ENCODE data around the gene ATRIP. TPM values are rescaled to one million over a fixed set of nuclear protein-coding genes. Genes with fewer than 3 reads are reported as not detected.

The ATRIP gene
- total and polyA plus RNA-seq, 3 experiments from 2014 or later: 13.4 to 22.8 (median 22.1) TPM

DNA sequence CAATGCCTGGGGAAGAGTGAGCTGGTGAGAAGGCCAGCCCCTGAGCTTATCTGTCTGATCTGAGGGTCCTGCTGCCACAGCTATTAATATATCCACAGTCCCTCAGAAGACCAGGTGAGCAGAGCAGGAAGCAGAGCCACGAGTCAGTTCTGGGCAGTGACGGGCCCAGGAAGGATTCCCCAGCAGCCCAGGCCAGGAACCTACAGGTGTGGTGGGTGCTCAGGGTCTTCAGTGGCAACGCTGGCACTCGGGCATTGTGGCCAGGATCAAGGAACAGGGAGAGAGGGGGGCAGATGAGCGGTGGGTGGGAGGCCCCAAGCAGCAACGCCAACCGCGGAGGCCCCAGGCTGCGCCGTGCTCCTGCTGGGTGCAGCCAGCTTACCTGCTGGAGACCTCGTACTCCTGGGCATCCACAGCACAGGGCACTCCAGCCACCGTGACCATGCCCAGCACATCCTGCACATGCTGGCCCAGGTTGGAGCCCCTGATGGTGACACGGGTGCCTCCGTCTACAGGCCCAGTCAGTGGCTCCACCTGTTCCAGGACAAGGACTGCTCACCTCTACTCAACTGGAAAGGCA is 28.9 kb upstream of the ATRIP start:
- no peak overlapping the region for H3K27ac ChIP-seq (ENCODE audit: low read depth, low read length)
- H3K9me3 Mint-ChIP-seq: no peaks in the 10 kb centered on the region
- H3K36me3 ChIP-seq (ENCODE audit: insufficient read depth, low read length): no peaks in the 10 kb centered on the region
- no peaks in the 10 kb centered on the region for H3K4me1 Mint-ChIP-seq
- no peaks in the 10 kb centered on the region for H3K27me3 ChIP-seq (ENCODE audit: insufficient read depth, low read length, poor library complexity, severe bottlenecking)
- H3K36me3 Mint-ChIP-seq: no peaks in the 10 kb centered on the region
- no peaks in the 10 kb centered on the region for H3K9me3 ChIP-seq (ENCODE audit: low read length)
- DNase-seq: no peak
- no peak overlapping the region for H3K4me3 Mint-ChIP-seq
- H3K4me1 ChIP-seq (ENCODE audit: insufficient read depth, low read length): no peaks in the 10 kb centered on the region
- CTCF ChIA-PET: interaction anchor here (0.9 kb wide), 2 partner anchors 17 to 19 kb away, joined by 3 read pairs; no protein-coding TSS in a partner anchor
- no peak overlapping the region for H3K4me3 ChIP-seq (ENCODE audit: low read length)
- H3K27ac Mint-ChIP-seq: peak overlapping the region in 1 of 8 donors; percentile 63
- no peaks in the 10 kb centered on the region for H3K27me3 Mint-ChIP-seq
- POLR2A ChIA-PET: no interaction called here

GRCh38 chr3:48418140-48418539 is 28.4 kb upstream of the ATRIP start:
- no peak overlapping the region for H3K27ac ChIP-seq (ENCODE audit: low read depth, low read length)
- POLR2A ChIA-PET: no interaction called here

DNA sequence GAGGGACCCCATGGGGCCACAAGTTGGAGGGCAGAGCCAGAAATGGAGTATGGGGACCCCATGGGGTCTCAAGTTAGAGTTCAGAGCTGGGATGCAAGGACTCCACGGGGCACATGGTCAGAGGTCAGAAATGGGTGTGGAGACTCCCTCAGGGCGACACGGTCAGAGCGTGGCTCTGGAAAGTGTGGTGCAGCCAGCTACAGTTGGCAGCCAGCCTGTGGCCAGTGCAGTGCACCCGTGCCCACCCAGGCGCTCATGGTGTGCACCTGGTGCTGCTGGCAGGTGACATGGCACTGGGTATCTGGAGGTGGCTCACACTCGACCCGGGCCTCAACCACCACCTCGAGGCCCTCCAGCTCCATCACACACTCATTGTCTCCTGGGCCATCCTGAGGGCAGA is 27.9 kb upstream of the ATRIP start:
- Histone ChIP-seq H3K4me3 (ENCODE audit: low read length) (no peak overlapping the region), H3K27ac (ENCODE audit: low read depth, low read length) (no peak overlapping the region), H3K9me3 (ENCODE audit: low read length) (no peaks in the 10 kb centered on the region), H3K4me1 (ENCODE audit: insufficient read depth, low read length) (no peaks in the 10 kb centered on the region), H3K27me3 (ENCODE audit: insufficient read depth, low read length, poor library complexity, severe bottlenecking) (no peaks in the 10 kb centered on the region), H3K36me3 (ENCODE audit: insufficient read depth, low read length) (no peaks in the 10 kb centered on the region)
- DNase-seq: no peak
- no peaks in the 10 kb centered on the region for H3K4me1 Mint-ChIP-seq
- no peaks in the 10 kb centered on the region for H3K36me3 Mint-ChIP-seq
- H3K4me3 Mint-ChIP-seq: no peak overlapping the region
- H3K27ac Mint-ChIP-seq: no peak overlapping the region
- no peaks in the 10 kb centered on the region for H3K9me3 Mint-ChIP-seq
- no peaks in the 10 kb centered on the region for H3K27me3 Mint-ChIP-seq
- POLR2A ChIA-PET: no interaction called here
- CTCF ChIA-PET: interaction anchor here (1.2 to 1.8 kb wide), 2 partner anchors 17 to 18 kb away, joined by 7 to 10 read pairs; no protein-coding TSS in a partner anchor

More at GRCh38 chr3:48418140-48418539, 28.4 kb upstream of the ATRIP start:
- Histone ChIP-seq H3K36me3 (ENCODE audit: insufficient read depth, low read length) (no peaks in the 10 kb centered on the region), H3K9me3 (ENCODE audit: low read length) (no peaks in the 10 kb centered on the region), H3K27me3 (ENCODE audit: insufficient read depth, low read length, poor library complexity, severe bottlenecking) (no peaks in the 10 kb centered on the region), H3K4me1 (ENCODE audit: insufficient read depth, low read length) (no peaks in the 10 kb centered on the region), H3K4me3 (ENCODE audit: low read length) (no peak overlapping the region)
- Mint-ChIP-seq H3K4me1 (no peaks in the 10 kb centered on the region), H3K9me3 (no peaks in the 10 kb centered on the region), H3K4me3 (no peak overlapping the region), H3K27ac (no peak overlapping the region), H3K36me3 (no peaks in the 10 kb centered on the region), H3K27me3 (no peaks in the 10 kb centered on the region)
- CTCF ChIA-PET: interaction anchor here (1.8 kb wide), 1 partner anchor 18 kb away, joined by 10 read pairs; no protein-coding TSS in a partner anchor
- no peak for DNase-seq

DNA sequence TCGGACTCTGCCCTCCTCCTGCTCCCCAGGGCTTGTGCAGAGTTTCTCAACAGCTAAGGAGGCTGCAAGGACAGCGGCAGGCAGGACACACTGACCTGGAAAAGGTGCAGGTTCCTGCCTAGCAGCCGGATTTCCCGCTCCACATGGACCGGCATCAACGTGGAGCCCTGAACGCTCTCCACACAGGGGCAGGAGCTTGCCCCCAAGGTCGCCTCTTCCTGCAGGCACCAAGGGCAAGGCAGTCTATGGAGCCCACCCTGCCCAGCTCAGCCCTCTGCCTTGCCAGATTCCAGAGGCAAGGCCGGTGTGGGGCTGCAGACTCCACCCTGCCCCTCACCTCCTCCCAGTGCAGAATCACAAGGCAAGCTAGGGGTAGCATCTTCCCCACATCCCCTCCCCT is 27.4 kb upstream of the ATRIP start:
- Mint-ChIP-seq H3K27ac (no peak overlapping the region), H3K27me3 (no peaks in the 10 kb centered on the region), H3K4me1 (no peaks in the 10 kb centered on the region), H3K36me3 (no peaks in the 10 kb centered on the region), H3K9me3 (no peaks in the 10 kb centered on the region), H3K4me3 (no peak overlapping the region)
- Histone ChIP-seq H3K27ac (ENCODE audit: low read depth, low read length) (no peak overlapping the region), H3K36me3 (ENCODE audit: insufficient read depth, low read length) (no peaks in the 10 kb centered on the region), H3K9me3 (ENCODE audit: low read length) (no peaks in the 10 kb centered on the region), H3K27me3 (ENCODE audit: insufficient read depth, low read length, poor library complexity, severe bottlenecking) (no peaks in the 10 kb centered on the region), H3K4me1 (ENCODE audit: insufficient read depth, low read length) (no peaks in the 10 kb centered on the region), H3K4me3 (ENCODE audit: low read length) (no peak overlapping the region)
- POLR2A ChIA-PET: interaction anchor here (0.6 kb wide), 1 partner anchor 267 kb away, joined by 3 read pairs; the partner anchor contains the start of gene NCKIPSD
- no peak for DNase-seq
- CTCF ChIA-PET: interaction anchor here (0.9 to 1.8 kb wide), 3 partner anchors 15 to 18 kb away, joined by 3 to 10 read pairs (median 7); no protein-coding TSS in a partner anchor

GRCh38 chr3:48419597-48419996 is 26.9 kb upstream of the ATRIP start:
- DNase-seq: no peak
- Histone ChIP-seq H3K4me1 (ENCODE audit: insufficient read depth, low read length) (no peaks in the 10 kb centered on the region), H3K36me3 (ENCODE audit: insufficient read depth, low read length) (no peaks in the 10 kb centered on the region), H3K27me3 (ENCODE audit: insufficient read depth, low read length, poor library complexity, severe bottlenecking) (no peaks in the 10 kb centered on the region), H3K27ac (ENCODE audit: low read depth, low read length) (no peak overlapping the region), H3K4me3 (ENCODE audit: low read length) (no peak overlapping the region), H3K9me3 (ENCODE audit: low read length) (no peaks in the 10 kb centered on the region)
- Mint-ChIP-seq H3K27ac (no peak overlapping the region), H3K9me3 (no peaks in the 10 kb centered on the region), H3K27me3 (no peaks in the 10 kb centered on the region), H3K4me3 (no peak overlapping the region), H3K36me3 (no peaks in the 10 kb centered on the region), H3K4me1 (no peaks in the 10 kb centered on the region)
- POLR2A ChIA-PET: interaction anchor here (0.6 kb wide), 1 partner anchor 266 kb away, joined by 3 read pairs; the partner anchor contains the start of gene NCKIPSD
- CTCF ChIA-PET: interaction anchor here (0.9 to 1.8 kb wide), 3 partner anchors 15 to 19 kb away, joined by 3 to 10 read pairs (median 7); no protein-coding TSS in a partner anchor

GRCh38 chr3:48420561-48420960 is 26.0 kb upstream of the ATRIP start:
- Mint-ChIP-seq H3K4me1 (no peaks in the 10 kb centered on the region), H3K27me3 (no peaks in the 10 kb centered on the region), H3K36me3 (no peaks in the 10 kb centered on the region), H3K4me3 (no peak overlapping the region), H3K9me3 (no peaks in the 10 kb centered on the region), H3K27ac (no peak overlapping the region)
- no peak overlapping the region for H3K4me3 ChIP-seq (ENCODE audit: low read length)
- no peak overlapping the region for H3K27ac ChIP-seq (ENCODE audit: low read depth, low read length)
- POLR2A ChIA-PET: no interaction called here
- no peaks in the 10 kb centered on the region for H3K4me1 ChIP-seq (ENCODE audit: insufficient read depth, low read length)
- no peaks in the 10 kb centered on the region for H3K9me3 ChIP-seq (ENCODE audit: low read length)
- no peaks in the 10 kb centered on the region for H3K36me3 ChIP-seq (ENCODE audit: insufficient read depth, low read length)
- CTCF ChIA-PET: interaction anchor here (1.2 kb wide), 1 partner anchor 13 kb away, joined by 4 read pairs; no protein-coding TSS in a partner anchor
- no peak for DNase-seq
- H3K27me3 ChIP-seq (ENCODE audit: insufficient read depth, low read length, poor library complexity, severe bottlenecking): no peaks in the 10 kb centered on the region

- DNase-seq: no peak
- CTCF ChIA-PET: interaction anchor here (1.8 to 2.6 kb wide), 2 partner anchors 11 to 14 kb away, joined by 6 to 24 read pairs; no protein-coding TSS in a partner anchor
- H3K9me3 Mint-ChIP-seq: no peaks in the 10 kb centered on the region
- POLR2A ChIA-PET: no interaction called here
- H3K36me3 Mint-ChIP-seq: no peaks in the 10 kb centered on the region
- H3K4me1 Mint-ChIP-seq: no peaks in the 10 kb centered on the region
- H3K27ac Mint-ChIP-seq: no peak overlapping the region
- Histone ChIP-seq H3K4me3 (ENCODE audit: low read length) (no peak overlapping the region), H3K27me3 (ENCODE audit: insufficient read depth, low read length, poor library complexity, severe bottlenecking) (no peaks in the 10 kb centered on the region), H3K36me3 (ENCODE audit: insufficient read depth, low read length) (no peaks in the 10 kb centered on the region), H3K4me1 (ENCODE audit: insufficient read depth, low read length) (no peaks in the 10 kb centered on the region), H3K27ac (ENCODE audit: low read depth, low read length) (no peak overlapping the region), H3K9me3 (ENCODE audit: low read length) (no peaks in the 10 kb centered on the region)
- H3K4me3 Mint-ChIP-seq: no peak overlapping the region
- H3K27me3 Mint-ChIP-seq: peaks cover 0 to 1% of the 10 kb centered on the region in 2 donors
Observed at GRCh38 chr3:48422272-48422671, 24.3 kb upstream of the ATRIP start.

- ChIA-PET POLR2A (no interaction called here), CTCF (interaction anchor here (1.0 to 2.6 kb wide), 3 partner anchors 10 to 22 kb away, joined by 5 to 24 read pairs (median 6); no protein-coding TSS in a partner anchor)
- Mint-ChIP-seq H3K9me3 (no peaks in the 10 kb centered on the region), H3K27ac (peak overlapping the region in 1 of 8 donors; percentile 95), H3K27me3 (peaks cover 0 to 1% of the 10 kb centered on the region in 2 donors), H3K4me3 (no peak overlapping the region), H3K4me1 (no peaks in the 10 kb centered on the region), H3K36me3 (no peaks in the 10 kb centered on the region)
- DNase-seq: no peak
- no peak overlapping the region for H3K4me3 ChIP-seq (ENCODE audit: low read length)
- no peak overlapping the region for H3K27ac ChIP-seq (ENCODE audit: low read depth, low read length)
- no peaks in the 10 kb centered on the region for H3K27me3 ChIP-seq (ENCODE audit: insufficient read depth, low read length, poor library complexity, severe bottlenecking)
- no peaks in the 10 kb centered on the region for H3K36me3 ChIP-seq (ENCODE audit: insufficient read depth, low read length)
- no peaks in the 10 kb centered on the region for H3K4me1 ChIP-seq (ENCODE audit: insufficient read depth, low read length)
- H3K9me3 ChIP-seq (ENCODE audit: low read length): no peaks in the 10 kb centered on the region
Observed at GRCh38 chr3:48422681-48423080, 23.9 kb upstream of the ATRIP start.

All from CD8-positive, alpha-beta memory T cell (primary cell).